NCI-H345 treated with DMSO at 0.1 percent for 48 hours (cell line): ENCODE data around the gene SEC14L2.
"Not testable (repeated sequence)": the region's sequence is repeated elsewhere in the genome, so short reads cannot be mapped to it uniquely, and the experiment has no call there.

Experiments used
- DNase-seq: peaks from one replicate; lab custom pipeline; 2025; ENCODE audit not compliant: unreplicated experiment; lab: John Stamatoyannopoulos, UW

Gene SEC14L2

GRCh38 chr22:30453731-30454510, 57.1 kb downstream of the SEC14L2 start:
- DNase-seq, result no peak

DNA sequence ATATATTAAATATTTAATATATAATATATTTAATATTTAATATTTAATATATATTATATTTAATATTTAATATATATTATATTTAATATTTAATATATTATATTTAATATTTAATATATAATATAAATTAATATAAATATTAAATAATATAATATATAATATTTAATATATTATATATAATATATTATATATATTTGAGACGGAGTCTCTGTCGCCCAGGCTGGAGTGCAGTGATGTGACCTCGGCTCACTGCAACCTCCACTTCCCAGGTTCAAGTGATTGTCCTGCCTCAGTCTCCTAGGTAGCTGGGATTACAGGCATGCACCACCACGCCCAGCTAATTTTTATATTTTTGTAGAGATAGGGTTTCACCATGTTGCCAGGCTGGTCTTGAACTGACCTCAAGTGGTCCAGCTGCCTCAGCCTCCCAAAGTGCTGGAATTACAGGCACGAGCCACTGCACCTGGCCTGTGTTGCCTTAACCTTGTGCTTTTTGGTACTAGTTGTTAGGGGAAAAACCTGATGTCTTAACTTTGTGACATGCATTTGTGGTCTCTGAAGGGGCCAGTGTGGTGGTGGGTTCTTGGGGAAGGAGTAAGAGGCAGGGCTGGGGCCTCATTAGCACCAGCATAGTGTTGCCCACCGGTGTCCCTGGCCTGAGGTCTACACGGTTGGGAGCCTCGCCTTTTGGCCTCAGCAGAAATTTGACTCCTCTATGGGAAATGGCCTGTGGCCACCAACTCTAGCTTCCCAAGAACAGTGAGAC, 58.4 kb downstream of the SEC14L2 start:
- DNase-seq, result no peak

- no peak for DNase-seq
These were observed 61.2 kb downstream of the SEC14L2 start for GRCh38 chr22:30457981-30458380.

DNA sequence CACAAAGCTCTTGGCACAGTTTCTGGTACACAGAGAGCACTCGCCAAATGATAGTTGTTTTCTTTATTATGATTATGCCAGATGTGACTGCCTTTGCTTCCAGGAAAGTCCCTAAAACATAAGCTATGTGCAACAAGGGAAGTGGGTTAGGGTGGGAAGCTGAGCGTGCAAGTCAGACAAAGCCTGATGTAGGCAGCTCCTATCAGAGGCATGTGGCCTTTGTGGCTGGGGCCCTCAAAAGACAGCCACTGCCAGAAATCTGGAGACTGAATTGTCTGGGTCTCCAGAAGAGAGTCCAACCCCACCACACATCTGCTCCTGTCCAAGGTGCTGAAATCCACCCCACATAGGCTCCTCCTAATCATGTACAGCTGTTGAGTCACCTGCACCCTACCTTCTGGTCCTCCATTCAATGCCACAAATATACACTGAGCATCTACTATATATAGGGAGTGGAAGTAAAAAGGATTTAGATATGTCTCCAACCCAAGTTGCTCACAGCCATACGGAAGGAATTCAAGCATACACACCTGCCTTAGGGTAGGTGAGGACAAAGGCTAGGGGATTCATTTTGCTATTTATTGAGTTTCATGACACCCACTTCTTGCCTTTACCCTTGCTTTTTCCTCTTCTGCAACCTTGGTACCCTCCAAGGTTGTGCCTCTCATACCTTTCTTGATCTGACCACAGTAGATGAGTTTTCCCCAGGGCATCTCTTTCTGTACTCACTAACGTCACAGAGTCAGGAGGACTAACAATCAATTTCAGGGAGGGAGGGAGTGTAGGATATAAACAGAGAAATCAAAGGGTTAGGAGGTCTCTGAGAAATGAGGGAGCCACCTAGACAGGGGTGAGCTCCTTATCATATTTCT, 62.6 kb downstream of the SEC14L2 start:
- no peak for DNase-seq

DNA sequence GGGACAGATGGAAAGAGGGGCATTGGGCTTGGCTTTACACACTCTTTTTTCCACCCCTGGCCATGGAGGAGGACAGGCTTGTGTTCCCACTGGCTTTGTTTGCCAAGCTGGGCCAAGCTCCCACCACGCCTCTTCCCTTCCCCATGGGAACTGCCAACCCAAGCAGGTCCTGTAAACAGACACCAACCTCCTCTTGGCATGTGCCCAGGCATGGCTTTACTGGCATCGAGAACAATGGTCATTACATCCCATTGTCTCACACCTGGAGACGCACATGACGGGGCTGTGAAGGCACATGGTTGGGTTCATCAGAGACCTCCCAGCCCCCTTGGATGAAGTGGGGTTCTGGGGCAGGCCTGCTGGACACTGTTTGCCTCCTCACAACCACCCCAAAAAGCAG, 63.3 kb downstream of the SEC14L2 start:
- DNase-seq, result peak; percentile 1

GRCh38 chr22:30460555-30460954, 63.7 kb downstream of the SEC14L2 start:
- DNase-seq, result not testable (repeated sequence)

DNA sequence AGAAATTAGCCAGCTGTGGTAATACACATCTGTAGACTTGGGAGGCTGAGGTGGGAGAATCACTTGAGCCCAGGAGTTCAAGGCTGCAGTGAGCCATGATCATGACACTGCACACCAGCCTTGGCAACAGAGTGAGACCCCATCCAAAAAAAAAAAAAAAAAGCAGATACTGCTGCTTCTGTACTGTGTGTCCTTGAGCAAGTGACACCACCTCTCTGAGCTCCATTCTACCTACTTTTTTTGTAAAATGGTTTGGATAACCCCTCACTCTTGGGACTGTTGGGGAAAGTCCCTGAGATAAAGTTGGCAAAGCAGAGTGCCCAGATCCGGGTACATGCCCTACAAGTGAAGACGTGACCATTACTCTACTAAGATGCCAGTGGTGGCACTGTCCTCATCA, 72.3 kb downstream of the SEC14L2 start:
- no peak for DNase-seq

- DNase-seq, result no peak
These were observed 73.8 kb downstream of the SEC14L2 start for GRCh38 chr22:30470655-30471054.

DNA sequence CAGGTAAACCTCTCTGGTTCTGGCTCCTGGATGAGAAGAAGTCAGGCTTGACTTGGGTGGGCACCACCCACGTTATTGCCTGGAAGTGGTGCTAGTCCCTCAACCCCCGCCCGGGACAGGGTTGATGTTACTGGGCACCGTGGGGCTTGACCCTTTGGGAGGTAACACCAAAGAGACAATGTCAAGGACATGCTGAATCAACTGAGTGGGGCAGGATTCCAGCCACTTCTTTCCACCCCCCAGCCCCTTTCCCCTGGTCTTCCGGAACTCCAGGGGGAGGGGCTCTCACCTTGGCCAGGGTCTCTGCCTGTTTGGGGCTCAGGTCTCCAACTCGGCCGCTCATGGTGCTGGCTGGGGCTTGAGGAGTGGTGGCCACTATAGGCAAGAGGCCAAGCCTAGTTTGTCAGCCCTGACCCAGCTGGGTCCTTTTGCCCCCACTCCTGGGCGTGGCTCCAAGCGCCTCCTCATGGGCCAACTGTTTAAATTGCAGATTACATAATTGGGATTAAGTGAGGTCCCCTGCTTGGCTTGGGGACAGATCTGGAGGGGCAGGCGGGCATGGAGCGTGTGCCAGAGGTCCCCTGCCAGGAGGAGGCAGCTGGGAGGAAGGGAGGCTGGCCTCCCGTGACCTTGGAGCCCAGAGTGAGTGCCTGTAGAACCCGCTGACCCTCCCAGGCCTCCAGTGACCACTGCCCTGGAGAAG, 74.9 kb downstream of the SEC14L2 start, which contains the start of gene SEC14L3:
Gene SEC14L3 (minus strand): TSS at position 402 of the 703 bp plus-strand sequence. CDS start 59 bp downstream, at position 343.
- DNase-seq, result no peak

DNA sequence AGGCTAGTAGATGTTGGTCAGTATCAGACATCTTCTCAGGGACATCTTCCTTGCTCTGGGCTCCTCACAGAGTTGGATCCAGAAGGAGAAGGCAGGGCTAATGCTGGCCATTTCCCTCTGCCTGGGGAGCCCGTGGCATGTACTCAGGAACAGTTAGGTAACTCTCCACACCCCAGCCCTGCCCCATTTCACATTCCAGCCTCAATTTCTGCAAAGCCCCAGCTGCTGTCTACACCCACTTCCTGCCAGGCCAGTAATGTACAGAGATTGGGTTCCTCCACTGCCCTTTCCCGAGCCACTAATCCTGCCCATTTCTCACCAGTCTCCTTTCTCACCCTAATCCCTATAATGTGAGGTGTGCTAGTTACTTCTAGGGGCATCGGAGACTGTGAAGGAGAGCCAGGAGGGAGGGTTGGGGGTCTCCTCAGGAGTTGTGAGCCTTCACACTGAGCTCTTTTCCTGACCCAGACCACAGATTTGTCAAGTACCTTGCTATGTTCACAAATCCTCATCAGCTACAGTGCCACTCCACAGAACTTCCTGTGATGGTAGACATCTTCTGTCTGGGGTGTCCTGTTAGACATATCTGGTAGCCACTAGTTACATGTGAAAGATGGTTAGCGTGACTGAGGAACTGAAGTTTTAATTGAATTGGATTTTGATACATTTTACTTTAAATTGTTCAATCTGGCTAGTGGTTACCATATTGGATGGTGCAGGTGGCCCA, 76.3 kb downstream of the SEC14L2 start:
- DNase-seq, result no peak

- DNase-seq, result no peak
These were observed 77.3 kb downstream of the SEC14L2 start for GRCh38 chr22:30474121-30474520.
